Fibroblast of skin of back (primary cell): Measurements from ENCODE around the gene NMT2.

ENCODE experiments used
- DNase-seq: peaks from one replicate; pipeline ENCODE4 v3.0.0-alpha.2; 2013

Gene NMT2

DNA sequence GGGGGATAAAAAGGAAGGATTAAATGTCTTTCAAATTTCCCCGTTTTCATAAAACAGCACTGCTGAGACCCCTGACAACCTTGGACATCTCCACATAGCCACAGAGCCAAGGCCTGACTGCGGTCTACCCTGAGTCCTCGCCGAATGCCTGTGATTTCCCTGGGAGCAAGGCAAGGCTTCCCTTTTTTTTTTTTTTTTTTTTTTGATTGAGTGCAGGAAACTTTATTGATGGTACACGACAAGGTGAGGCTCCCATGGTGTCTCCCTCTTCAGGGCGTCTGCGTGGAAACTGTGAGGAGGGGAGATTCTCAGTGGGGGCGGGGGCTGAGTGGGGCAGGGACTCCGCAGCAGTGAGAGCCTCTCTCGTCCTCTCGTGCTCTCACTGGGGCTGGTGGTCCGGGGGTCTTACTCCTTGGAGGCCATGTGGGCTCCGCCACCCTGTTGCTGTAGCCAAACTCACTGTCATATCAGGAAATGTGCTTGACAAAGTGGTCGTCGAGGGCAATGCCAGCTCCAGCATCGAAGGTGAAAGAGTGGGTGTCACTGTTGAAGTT, 75.6 kb downstream of the NMT2 start:
- no peak for DNase-seq

DNA sequence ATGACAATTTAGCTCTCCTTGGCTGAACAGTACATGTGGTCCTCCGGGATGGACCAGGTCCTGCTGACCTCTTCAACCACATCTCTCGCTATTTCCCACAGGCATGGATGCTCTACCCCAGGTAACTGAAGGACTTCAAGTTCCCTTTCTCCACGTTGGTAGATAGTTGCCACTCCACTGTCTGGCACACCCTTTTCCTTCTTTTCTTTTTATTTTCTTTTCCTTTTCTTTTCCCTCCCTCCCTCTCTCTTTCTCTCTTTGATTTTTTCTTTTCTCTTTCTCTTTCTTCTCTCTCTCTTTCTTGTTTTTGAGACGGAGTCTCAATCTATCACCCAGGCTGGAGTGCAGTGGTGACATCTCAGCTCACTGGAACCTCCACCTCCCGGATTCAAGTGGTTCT, 77.1 kb downstream of the NMT2 start:
- no peak for DNase-seq

DNA sequence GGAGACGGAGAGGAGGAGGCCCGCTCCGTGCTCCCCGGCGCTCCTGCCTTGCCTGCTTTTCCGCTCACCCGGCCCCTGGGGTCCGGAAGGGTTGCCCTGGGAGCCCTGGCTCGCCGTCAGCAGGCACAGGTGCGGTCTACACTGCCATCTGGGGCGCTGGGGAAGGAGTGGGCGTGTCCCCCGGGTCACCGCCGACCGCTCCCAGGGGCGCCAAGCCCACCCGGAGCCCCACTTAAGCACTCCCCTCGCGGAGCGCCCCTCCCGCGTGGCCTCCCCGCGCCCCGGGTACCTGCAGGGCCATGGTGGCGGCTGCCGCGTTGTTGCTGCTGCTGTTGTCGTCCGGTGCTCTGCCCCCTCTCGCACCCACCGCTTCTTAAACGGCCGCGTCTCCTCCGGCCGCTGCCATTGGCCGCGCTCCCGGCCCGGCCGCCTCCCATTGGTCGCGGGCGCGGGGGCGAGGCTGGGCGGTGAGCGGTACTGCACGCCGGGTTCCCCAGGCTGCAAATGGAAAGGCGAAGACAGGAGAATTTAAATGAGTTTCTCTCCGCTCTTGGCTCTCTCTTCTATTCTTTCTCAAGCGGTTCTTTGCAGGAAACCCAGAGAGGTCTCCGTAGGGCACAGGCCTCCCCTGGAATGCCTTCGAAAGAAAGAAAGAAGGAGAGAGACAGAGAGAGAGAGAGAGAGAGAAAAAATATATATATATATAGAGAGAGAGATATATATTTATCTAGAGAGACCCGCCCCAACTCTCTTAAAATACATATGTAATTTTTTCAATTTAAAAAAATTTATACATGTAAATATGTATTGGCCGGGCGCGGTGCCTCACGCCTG, 79.8 kb downstream of the NMT2 start, which contains the start of gene ACBD7:
TSS of gene ACBD7 (minus strand) at position 349 of the 834 bp plus-strand sequence. CDS start at position 301, 48 bp downstream.
- peak; percentile 81 for DNase-seq

DNA sequence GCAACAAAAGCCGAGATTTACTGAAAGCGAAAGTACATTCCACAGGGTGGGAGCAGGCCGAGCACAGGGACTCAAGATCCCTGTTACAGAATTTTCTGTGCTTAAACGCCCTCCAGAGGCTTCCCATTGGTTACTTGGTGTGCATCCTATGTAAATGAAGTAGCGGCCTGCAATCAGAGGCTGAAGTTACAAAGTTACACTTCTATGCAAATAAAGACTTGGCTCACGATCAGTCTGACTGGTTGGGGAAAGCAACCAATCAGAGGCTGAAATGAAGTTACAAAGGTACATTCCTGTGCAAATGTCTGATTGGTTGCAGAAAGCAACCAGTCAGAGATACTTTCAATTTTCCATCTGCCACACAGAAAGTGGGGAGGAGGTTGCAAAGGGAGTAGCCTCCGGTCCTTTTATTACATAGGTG, 84.0 kb downstream of the NMT2 start:
- peak; percentile 84 for DNase-seq

DNA sequence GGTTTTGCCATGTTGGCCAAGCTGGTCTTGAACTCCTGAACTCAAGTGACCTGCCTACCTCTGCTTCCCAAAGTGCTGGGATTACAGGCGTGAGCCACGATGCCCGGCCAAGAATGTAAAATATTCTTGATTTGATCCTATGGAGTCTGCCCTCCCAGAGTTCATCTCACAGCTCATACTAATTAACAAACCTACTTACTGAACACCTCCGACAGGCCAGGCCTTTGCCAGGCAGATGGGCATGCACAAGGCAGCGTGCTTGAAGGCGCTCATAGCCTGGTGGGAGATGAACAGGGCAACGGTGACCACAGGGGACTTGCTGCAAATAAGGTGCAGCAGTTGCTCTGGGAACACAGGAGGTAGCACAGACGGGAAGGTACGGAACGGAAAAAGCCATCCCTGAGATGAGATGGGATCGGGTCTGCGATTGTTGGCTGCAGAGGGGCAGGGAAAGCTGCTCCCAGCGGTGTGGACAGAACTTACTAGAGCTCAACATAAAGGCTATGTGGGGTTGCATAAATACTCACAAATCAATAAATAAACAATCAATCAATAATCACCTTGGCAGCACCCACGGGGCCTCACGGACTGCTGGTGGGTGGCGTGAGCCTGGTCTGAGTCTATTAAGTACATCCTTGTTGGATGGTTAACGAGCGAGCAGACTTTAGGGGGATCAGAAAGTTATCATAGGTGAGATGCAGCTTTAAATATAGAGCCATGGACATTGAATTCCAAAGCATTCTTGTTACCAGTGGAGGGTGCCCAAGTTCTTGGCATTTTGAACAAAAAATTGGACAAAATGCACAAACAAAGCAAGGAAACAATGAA, 84.6 kb downstream of the NMT2 start:
- DNase-seq, result no peak

DNA sequence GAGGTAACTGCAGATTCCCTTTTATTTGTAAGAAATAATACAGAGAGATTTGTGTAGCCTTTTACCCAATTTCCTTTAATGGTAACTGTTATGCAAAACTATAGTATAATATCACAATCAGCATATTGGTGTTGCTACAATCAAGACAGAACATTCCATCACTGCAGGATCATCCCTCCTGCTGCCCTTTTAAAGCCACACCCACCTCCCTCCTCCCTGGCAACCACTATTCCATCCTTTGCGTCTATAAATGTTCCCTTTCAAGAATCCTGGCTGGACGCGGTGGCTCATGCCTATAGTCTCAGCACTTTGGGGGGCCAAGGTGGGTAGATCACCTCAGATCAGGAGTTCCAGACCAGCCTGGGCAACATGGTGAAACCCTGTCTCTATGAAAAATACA, 93.1 kb downstream of the NMT2 start:
- no peak for DNase-seq

DNA sequence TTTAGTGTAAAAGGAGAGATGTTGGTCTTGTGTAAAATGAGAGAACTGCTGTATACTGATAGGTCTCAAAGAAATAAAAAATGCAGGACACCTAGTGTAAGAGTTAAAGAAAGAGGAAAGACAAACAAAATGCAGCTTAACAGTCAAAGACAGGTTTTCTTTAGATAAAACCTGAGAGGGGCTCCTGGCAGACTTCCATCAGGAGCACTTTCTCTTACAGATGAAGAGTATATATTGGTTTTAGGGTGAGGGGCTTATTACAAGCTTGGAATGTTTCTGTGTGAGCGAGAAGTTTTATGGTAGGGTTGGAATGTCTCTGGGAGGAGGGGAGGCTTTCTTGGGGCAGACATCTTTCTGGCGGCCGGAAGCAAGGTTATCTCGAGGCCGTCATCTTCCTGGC, 96.1 kb downstream of the NMT2 start:
- DNase-seq, result no peak

DNA sequence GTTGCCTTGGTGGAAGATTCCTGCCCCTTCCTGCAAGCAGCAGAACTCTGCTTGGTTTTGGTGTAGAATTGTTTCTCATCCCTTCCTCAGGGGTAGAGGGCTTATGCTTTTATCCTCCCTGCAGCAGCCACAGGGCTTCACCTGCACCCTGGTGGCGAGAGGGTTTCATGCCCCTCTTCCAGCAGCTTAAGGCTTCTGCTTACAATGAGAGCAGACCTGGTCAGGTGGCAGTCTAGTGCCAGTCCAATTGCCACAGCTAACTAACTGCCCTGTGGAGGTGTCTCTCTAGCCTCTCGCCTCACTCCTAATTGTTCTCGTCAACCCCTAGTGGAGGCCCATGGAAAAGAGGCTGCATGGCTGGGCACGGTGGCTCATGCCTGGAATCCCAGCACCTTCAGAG, 99.3 kb downstream of the NMT2 start:
- no peak for DNase-seq

DNA sequence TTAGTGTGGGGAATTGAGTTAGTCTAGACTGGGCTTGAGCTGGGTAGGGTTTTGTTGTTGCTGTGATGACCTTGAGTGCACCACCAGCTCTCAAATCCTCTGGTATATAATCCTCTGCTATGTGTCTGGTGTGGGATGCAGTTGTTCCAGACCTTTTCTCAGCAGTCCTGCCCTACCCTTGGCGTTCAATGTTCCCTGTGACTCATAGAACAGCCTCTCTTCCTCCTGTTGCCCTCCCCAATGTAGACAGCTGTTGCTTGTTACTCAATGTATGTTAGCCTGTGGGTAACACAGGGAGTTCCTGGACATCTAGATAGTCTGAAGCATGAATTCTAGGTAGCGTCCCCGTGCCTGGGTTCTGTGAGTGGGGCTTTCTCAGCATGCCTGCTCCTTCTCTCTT, 99.7 kb downstream of the NMT2 start:
- no peak for DNase-seq

DNA sequence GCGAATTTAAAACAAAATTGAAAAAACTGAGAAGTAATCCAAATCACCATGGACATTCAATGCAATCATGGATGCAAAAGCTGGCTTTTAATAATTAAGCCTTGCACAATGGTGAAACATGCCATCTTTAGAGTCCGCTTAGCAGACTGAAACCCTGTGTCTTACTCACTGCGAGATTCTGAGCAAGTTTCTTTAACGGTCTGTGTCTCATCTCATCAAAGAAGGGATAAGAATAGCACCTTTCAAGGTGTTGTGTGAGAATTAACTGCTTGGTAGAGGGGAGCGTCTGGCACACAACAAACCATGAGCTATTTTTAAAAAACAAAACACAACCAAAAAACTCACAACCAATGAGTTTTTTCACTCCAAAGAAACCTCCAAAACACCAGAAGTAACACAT, 101.3 kb downstream of the NMT2 start:
- no peak for DNase-seq

DNA sequence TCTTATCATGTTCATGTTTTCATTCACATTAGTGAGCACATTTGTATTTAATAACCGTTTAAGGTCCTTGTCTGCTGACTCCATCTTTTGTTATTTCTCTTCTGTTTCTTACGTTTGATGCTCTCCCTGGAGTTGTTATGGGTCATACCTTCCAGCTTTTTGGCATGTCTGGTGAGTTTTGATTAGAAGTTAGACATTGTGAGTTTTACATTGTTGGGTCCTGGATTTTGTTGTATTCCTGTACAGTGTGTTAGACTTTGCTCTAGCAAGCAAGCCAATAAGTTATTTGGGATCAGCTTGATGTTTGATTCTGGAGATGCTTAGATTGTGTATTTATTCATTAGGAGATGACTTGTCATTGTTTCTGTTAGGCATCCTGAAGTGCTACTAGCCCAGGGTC, 107.9 kb downstream of the NMT2 start:
- no peak for DNase-seq

DNA sequence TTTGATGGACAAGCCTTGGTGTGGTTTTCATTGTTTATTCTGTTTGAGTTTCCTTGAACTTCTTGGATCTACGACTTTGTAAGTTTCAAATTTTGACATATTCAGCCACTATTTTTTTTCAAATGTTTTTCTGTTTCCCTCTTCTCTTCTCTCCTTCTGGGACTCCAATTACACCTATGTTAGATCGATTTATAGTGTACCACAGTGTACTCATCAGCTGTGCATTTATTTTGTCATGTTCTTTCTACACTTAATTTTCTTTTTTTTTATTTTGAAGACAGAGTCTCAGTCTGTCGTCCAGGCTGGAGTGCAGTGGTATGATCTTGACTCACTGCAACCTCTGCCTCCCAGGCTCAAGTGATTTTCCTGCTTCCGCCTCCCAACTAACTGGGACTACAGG, 108.6 kb downstream of the NMT2 start:
- no peak for DNase-seq

DNA sequence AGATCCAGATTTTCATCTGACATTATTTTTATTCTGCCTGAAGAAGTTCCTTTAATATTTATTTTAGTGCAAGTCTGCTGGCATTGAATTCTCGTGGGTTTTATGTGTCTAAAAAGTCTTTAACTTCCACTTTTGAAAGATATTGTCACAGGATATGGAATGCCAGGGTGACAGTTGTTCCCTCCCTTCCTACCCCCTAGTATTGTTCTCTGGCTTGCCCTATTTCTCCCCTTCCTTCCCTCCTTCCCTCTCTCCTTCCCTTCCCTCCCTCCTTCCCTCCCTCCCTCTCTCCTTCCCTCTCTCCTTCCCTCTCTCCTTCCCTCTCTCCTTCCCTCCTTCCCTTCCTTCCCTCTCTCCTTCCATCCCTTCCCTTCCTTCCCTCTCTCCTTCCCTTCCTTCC, 109.8 kb downstream of the NMT2 start:
- no peak for DNase-seq
